Measurements from ENCODE around the gene MYO5A.

DNA sequence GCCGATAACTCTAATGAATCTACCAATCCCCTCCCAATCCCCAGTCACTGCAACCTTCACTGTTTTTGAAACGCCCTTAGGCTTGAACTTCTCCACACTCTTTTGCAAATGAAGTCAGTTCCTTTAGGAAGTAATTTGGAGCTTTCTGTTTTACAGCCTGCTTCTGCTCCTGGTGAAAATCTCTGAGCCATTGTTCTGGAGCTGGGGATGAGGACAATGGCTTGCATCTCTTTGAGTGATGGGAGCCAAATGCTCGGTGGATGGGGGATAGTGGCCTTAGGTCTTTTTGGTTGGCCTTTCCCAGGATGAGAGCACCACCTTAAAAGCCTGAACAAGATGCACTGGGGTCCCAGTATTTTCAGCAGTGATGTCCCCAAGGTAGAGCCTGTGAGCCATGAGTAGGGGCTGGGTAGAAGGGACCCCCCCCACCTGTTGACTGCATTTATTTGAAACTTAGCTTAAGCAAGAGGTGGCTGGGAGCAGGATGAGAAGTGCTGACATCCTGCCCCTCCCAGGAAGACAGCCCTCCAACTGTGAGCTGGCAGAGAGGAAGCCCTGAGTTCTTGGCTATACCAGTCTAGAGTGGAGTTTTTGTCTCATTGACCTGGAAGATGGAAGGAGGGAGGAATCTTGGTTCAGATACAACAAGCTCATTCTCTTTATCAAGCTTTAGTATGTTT lies 225.4 kb downstream of the MYO5A start:
- TF ChIP-seq BHLHE40 (IDR thresholded peaks at IDR 0.05; ENCODE audit: borderline replicate concordance), result no peak
- no peak for TF ChIP-seq ZNF384 (IDR thresholded peaks at IDR 0.05)
- no peak for TF ChIP-seq SUZ12 (IDR thresholded peaks at IDR 0.05)
- TF ChIP-seq SP1 (IDR thresholded peaks at IDR 0.05), result no peak
- no peak for TF ChIP-seq NFRKB (IDR thresholded peaks at IDR 0.05)
- no peak for TF ChIP-seq HDGF (IDR thresholded peaks at IDR 0.05; ENCODE audit: borderline replicate concordance)
- TF ChIP-seq TARDBP (IDR thresholded peaks at IDR 0.05), result no peak
